HUES64 (cell line): ENCODE measurements around the gene KLHL4.
"Not testable (repeated sequence)": the region's sequence is repeated elsewhere in the genome, so short reads cannot be mapped to it uniquely, and the experiment has no call there.

ENCODE experiments used
- H3K27ac ChIP-seq: 2 replicates; pipeline ENCODE4 v1.7.0; 2013; ENCODE audit warnings: low read depth, low read length, inconsistent platforms
- H3K27me3 ChIP-seq: 2 replicates; pipeline ENCODE4 v1.6.1; 2013; ENCODE audit warnings: mild to moderate bottlenecking, low read length; ENCODE audit not compliant: insufficient read depth
- H3K36me3 ChIP-seq: 2 replicates; pipeline ENCODE4 v1.6.1; 2013; ENCODE audit warnings: mild to moderate bottlenecking, low read length; ENCODE audit not compliant: insufficient read depth
- H3K4me1 ChIP-seq: 2 replicates; pipeline ENCODE4 v1.6.1; 2013; ENCODE audit warnings: mild to moderate bottlenecking, low read length, moderate library complexity; ENCODE audit not compliant: insufficient read depth
- H3K4me3 ChIP-seq: 2 replicates; pipeline ENCODE4 v1.5.1; 2013; ENCODE audit warnings: mild to moderate bottlenecking, low read length, moderate library complexity
- H3K9ac ChIP-seq: 2 replicates; pipeline ENCODE4 v1.6.1; 2013; ENCODE audit warnings: mild to moderate bottlenecking, low read depth, low read length
- H3K9me3 ChIP-seq: 2 replicates; pipeline ENCODE4 v1.6.1; 2013; ENCODE audit warnings: low read depth, low read length; ENCODE audit not compliant: insufficient read depth
- WGBS: fragments of 150-250, 120-280 bp; methylation state at CpG from one replicate; pipeline ENCODE4 v1.1.7; 2013; ENCODE audit warnings: missing lambda C conversion rate; 5-methylcytosine and 5-hydroxymethylcytosine counted together

The KLHL4 gene

GRCh38 chrX:87571964-87572363, 54.4 kb downstream of the KLHL4 start:
- H3K9ac ChIP-seq = no peak overlapping the region

GRCh38 chrX:87572901-87573300, 55.3 kb downstream of the KLHL4 start:
- H3K9me3 ChIP-seq = no peaks in the 10 kb centered on the region
- no peaks in the 10 kb centered on the region for H3K4me1 ChIP-seq
- H3K36me3 ChIP-seq = no peaks in the 10 kb centered on the region
- whole genome bisulfite sequencing = 97% methylated on average over 2 of the region's 3 CpGs
- H3K9ac ChIP-seq = no peak overlapping the region
- no peak overlapping the region for H3K27ac ChIP-seq
- no peak overlapping the region for H3K4me3 ChIP-seq
- H3K27me3 ChIP-seq = no peaks in the 10 kb centered on the region

More at GRCh38 chrX:87571964-87572363, 54.4 kb downstream of the KLHL4 start:
- no CpG with 5 or more reads among the region's 1 CpG for WGBS
- Histone ChIP-seq H3K36me3 (no peaks in the 10 kb centered on the region), H3K4me1 (no peaks in the 10 kb centered on the region), H3K27me3 (no peaks in the 10 kb centered on the region), H3K27ac (no peak overlapping the region), H3K9me3 (no peaks in the 10 kb centered on the region), H3K4me3 (no peak overlapping the region)

DNA sequence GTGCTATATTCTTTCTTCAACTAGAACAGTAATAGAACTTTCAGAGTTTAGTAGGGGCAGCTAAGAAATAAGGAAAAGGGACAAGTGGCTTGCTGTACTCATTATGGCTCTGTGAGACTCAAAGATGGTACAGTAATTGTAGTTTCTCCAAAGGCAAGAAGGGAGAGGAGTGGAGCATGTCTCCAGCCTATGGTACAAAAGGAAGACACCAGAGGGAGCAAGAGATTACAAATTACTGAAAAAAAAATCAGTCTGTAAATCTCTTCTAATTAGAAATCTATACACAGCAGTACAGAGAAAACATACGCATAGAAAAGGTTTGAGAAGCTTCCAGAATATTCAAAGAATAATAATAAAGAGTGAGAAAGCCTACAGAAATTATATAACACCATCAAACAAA, 61.4 kb downstream of the KLHL4 start:
- WGBS = no CpG with 5 or more reads among the region's 1 CpG
- Histone ChIP-seq H3K27ac (no peak overlapping the region), H3K36me3 (no peaks in the 10 kb centered on the region), H3K9me3 (no peaks in the 10 kb centered on the region), H3K4me1 (no peaks in the 10 kb centered on the region), H3K4me3 (no peak overlapping the region), H3K27me3 (no peaks in the 10 kb centered on the region), H3K9ac (no peak overlapping the region)

GRCh38 chrX:87580862-87581261, 63.3 kb downstream of the KLHL4 start:
- Histone ChIP-seq H3K4me1 (no peaks in the 10 kb centered on the region), H3K9me3 (no peaks in the 10 kb centered on the region), H3K27me3 (no peaks in the 10 kb centered on the region), H3K9ac (no peak overlapping the region), H3K36me3 (no peaks in the 10 kb centered on the region), H3K4me3 (no peak overlapping the region), H3K27ac (no peak overlapping the region)
- WGBS = 100% methylated on average over 2 of the region's 2 CpGs

- H3K27ac ChIP-seq = no peak overlapping the region
- H3K4me3 ChIP-seq = no peak overlapping the region
- no peaks in the 10 kb centered on the region for H3K27me3 ChIP-seq
- WGBS = 98% methylated on average over 6 of the region's 6 CpGs
- H3K4me1 ChIP-seq = no peaks in the 10 kb centered on the region
- no peak overlapping the region for H3K9ac ChIP-seq
- no peaks in the 10 kb centered on the region for H3K36me3 ChIP-seq
- no peaks in the 10 kb centered on the region for H3K9me3 ChIP-seq
Measured at GRCh38 chrX:87582453-87582852, 64.9 kb downstream of the KLHL4 start.

DNA sequence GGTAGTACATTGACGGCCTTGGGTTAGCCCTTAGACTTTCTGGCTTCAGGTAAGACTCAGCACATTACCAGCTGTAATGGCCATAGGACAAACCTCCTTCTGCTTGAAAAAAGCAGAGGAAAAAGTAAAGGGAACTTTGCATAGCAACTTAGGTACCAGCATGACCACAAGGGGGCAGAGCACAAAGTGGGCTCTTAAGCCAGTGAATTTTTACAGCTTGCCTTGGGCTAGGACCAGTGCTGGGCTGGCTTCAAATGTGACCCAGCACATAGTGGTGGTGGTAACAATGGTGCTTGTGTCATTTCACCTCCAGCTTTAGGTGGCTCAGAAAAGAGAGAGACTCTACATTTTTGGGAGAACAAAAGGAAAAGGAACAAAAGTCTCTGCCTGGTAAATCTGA, 66.1 kb downstream of the KLHL4 start:
- WGBS = 95% methylated on average over 1 of the region's 1 CpG
- H3K4me1 ChIP-seq = no peaks in the 10 kb centered on the region
- H3K27ac ChIP-seq = no peak overlapping the region
- no peak overlapping the region for H3K4me3 ChIP-seq
- no peaks in the 10 kb centered on the region for H3K9me3 ChIP-seq
- no peaks in the 10 kb centered on the region for H3K36me3 ChIP-seq
- H3K27me3 ChIP-seq = no peaks in the 10 kb centered on the region
- no peak overlapping the region for H3K9ac ChIP-seq

GRCh38 chrX:87616371-87616770, 98.8 kb downstream of the KLHL4 start:
- no peaks in the 10 kb centered on the region for H3K27me3 ChIP-seq
- H3K4me1 ChIP-seq = no peaks in the 10 kb centered on the region
- H3K4me3 ChIP-seq = no peak overlapping the region
- H3K27ac ChIP-seq = no peak overlapping the region
- no peak overlapping the region for H3K9ac ChIP-seq
- WGBS = 100% methylated on average over 2 of the region's 2 CpGs
- H3K36me3 ChIP-seq = peaks cover 10% of the 10 kb centered on the region; the same call in 1 of the 2 replicates
- H3K9me3 ChIP-seq = no peaks in the 10 kb centered on the region

GRCh38 chrX:87621697-87622096, 104.1 kb downstream of the KLHL4 start:
- Histone ChIP-seq H3K9me3 (no peaks in the 10 kb centered on the region), H3K36me3 (no peaks in the 10 kb centered on the region), H3K4me1 (peaks cover 13% of the 10 kb centered on the region; the same call in 1 of the 2 replicates), H3K27ac (no peak overlapping the region), H3K9ac (no peak overlapping the region), H3K4me3 (no peak overlapping the region), H3K27me3 (no peaks in the 10 kb centered on the region)
- WGBS = 100% methylated on average over 2 of the region's 2 CpGs

- peaks cover 28% of the 10 kb centered on the region for H3K4me1 ChIP-seq
- no peak overlapping the region for H3K4me3 ChIP-seq
- no peak overlapping the region for H3K9ac ChIP-seq
- H3K9me3 ChIP-seq = no peaks in the 10 kb centered on the region
- no peaks in the 10 kb centered on the region for H3K27me3 ChIP-seq
- H3K27ac ChIP-seq = no peak overlapping the region
- WGBS = 83% methylated on average over 3 of the region's 3 CpGs
- H3K36me3 ChIP-seq = no peaks in the 10 kb centered on the region
Measured at GRCh38 chrX:87626996-87627395, 109.4 kb downstream of the KLHL4 start.

GRCh38 chrX:87634361-87634760, 116.8 kb downstream of the KLHL4 start:
- 95% methylated on average over 2 of the region's 3 CpGs for WGBS
- peaks cover 3% of the 10 kb centered on the region; the same call in 1 of the 2 replicates for H3K4me1 ChIP-seq
- no peaks in the 10 kb centered on the region for H3K36me3 ChIP-seq
- H3K4me3 ChIP-seq = no peak overlapping the region
- no peaks in the 10 kb centered on the region for H3K9me3 ChIP-seq
- no peak overlapping the region for H3K9ac ChIP-seq
- H3K27me3 ChIP-seq = no peaks in the 10 kb centered on the region
- no peak overlapping the region for H3K27ac ChIP-seq

GRCh38 chrX:87636533-87636932, 118.9 kb downstream of the KLHL4 start:
- Histone ChIP-seq H3K9ac (no peak overlapping the region), H3K27ac (no peak overlapping the region), H3K9me3 (no peaks in the 10 kb centered on the region), H3K4me1 (peaks cover 3% of the 10 kb centered on the region; the same call in 1 of the 2 replicates), H3K4me3 (no peak overlapping the region), H3K36me3 (no peaks in the 10 kb centered on the region), H3K27me3 (no peaks in the 10 kb centered on the region)
- WGBS = 95% methylated on average over 3 of the region's 3 CpGs

GRCh38 chrX:87641439-87641838, 123.8 kb downstream of the KLHL4 start:
- 86% methylated on average over 4 of the region's 4 CpGs for WGBS
- not testable (repeated sequence) for H3K27ac ChIP-seq, H3K4me1 ChIP-seq

More at GRCh38 chrX:87641439-87641838, 123.8 kb downstream of the KLHL4 start:
- H3K36me3 ChIP-seq, H3K27me3 ChIP-seq, H3K9ac ChIP-seq, H3K9me3 ChIP-seq, H3K4me3 ChIP-seq: not testable (repeated sequence)
